ENCODE data around the gene C1orf115. TPM values are rescaled to one million over a fixed set of nuclear protein-coding genes. Genes with fewer than 3 reads are reported as not detected.
"Not testable (repeated sequence)": the region's sequence is repeated elsewhere in the genome, so short reads cannot be mapped to it uniquely, and the experiment has no call there.

The C1orf115 gene
- total RNA-seq, 4 donors from 2014 or later = 7.1 to 28.0 (median 12.9) TPM

DNA sequence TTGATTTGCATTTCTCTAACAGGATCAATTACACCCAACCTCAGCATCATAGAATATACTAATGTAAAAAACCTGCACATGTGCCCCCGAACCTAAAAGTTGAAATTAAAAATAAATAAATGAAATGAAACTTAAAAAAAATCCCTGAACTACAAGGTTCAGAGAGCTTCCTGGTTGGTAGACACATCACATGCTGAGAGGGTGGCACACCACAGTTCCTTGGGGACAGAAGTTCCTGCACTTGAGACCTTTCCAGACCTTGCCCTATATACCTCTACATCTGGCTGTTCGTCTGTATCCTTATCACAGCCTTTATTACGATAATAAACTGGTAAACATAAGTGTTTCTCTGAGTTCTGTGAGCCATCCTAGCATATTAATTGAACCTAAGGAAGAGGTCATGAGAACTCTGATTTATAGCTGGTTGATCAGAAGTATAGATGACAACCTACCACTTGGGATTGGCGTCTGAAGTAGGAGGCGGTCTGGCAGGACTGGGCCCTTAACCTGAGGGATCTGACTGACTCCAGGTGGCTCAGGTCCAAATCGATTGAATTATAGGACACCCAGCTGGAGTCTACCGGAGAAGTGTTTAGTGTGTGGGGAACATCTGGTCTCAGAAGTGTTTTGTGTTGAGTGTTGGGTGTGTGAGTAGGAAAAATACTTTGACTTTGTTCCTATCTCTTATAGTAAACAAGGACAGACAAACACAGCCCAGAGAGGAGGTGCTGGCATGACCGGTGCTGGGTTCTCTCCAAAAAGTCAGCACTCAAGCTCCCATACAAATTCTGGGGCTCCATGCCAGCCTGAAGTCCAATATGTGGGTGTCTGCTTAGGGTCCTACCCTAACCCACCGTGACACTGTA, 19.0 kb downstream of the C1orf115 start:
- DNase-seq = no peak
- no peak overlapping the region for H3K4me3 ChIP-seq
- H3K9me3 ChIP-seq = no peaks in the 10 kb centered on the region
- TF ChIP-seq POLR2A (IDR thresholded peaks at IDR 0.05) (no peak), CTCF (IDR thresholded peaks at IDR 0.05) (no peak)
- no peak overlapping the region for H3K27ac ChIP-seq
- intact Hi-C loops (cut with DNase I; ENCODE audit: low total_unique reads) = no loop called here
- no peaks in the 10 kb centered on the region for H3K4me1 ChIP-seq
- H3K27me3 ChIP-seq = no peaks in the 10 kb centered on the region
- no peaks in the 10 kb centered on the region for H3K36me3 ChIP-seq

GRCh38 chr1:220710333-220710732, 20.2 kb downstream of the C1orf115 start:
- DNase-seq = no peak
- no peaks in the 10 kb centered on the region for H3K4me1 ChIP-seq
- no peaks in the 10 kb centered on the region for H3K36me3 ChIP-seq
- intact Hi-C loops (cut with DNase I; ENCODE audit: low total_unique reads) = no loop called here
- TF ChIP-seq CTCF (IDR thresholded peaks at IDR 0.05) = no peak
- no peak for TF ChIP-seq POLR2A (IDR thresholded peaks at IDR 0.05)
- no peak overlapping the region for H3K27ac ChIP-seq
- H3K9me3 ChIP-seq = no peaks in the 10 kb centered on the region
- no peaks in the 10 kb centered on the region for H3K27me3 ChIP-seq
- H3K4me3 ChIP-seq = no peak overlapping the region

DNA sequence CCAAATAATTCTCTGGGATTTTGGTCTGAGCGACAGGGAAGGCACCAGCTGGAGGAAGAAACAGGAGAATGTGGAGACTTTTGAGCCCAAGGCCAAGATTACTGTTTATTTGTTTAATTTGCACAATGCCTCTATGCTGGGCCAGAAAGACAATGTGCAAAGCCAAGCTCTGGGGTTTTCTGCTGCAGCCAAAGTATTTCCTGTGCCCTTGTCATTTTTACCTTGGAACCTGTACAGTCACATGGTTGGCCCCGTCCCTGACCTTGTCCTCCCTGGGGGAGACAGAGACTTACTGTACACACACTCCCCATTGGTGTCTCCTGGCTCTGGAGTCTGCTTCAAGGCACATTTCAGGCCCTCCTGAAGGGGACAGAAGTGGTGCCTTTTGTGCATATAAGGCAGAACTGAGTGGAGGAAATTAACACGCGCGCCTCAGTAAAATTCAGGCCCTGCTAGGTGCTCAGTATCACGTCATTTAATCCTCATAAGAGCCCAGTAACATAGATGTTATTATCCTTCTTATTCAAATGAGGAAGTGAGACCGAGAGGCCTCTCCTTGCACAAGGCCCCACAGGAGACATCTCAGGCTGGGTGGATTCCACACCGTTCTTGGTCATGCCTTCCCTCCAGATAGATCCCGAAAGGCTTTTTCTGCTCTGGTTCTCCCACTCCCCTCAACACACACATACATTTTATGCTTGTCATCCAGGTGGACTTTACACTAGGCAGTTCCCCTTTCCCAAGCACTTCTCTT, 21.1 kb downstream of the C1orf115 start:
- no peak for DNase-seq
- Histone ChIP-seq H3K4me3 (no peak overlapping the region), H3K27ac (no peak overlapping the region), H3K36me3 (no peaks in the 10 kb centered on the region), H3K9me3 (no peaks in the 10 kb centered on the region), H3K4me1 (no peaks in the 10 kb centered on the region), H3K27me3 (no peaks in the 10 kb centered on the region)
- intact Hi-C loops (cut with DNase I; ENCODE audit: low total_unique reads) = no loop called here
- TF ChIP-seq CTCF (IDR thresholded peaks at IDR 0.05) (no peak), POLR2A (IDR thresholded peaks at IDR 0.05) (no peak)

DNA sequence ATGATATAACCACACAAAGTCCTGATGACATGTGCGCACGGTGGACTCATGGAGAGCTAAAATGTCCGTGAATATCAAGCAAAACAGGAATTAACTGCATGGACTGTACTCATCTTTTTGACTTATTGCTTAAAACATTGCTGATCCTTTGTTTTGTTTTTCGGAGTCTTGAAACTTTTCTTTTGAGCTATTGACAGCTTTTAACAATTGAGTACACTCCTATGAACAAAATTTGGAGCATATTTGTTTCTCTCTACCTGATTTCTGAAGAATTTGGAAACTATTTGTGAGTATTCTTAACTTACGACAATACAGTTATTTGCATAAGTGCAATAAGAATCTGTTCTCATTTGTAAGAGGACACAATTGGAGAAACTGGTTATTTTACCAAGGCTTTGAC, 25.8 kb downstream of the C1orf115 start:
- H3K36me3 ChIP-seq; DNase-seq; intact Hi-C loops (cut with DNase I; ENCODE audit: low total_unique reads); H3K9me3 ChIP-seq; H3K4me1 ChIP-seq; H3K27me3 ChIP-seq; H3K27ac ChIP-seq; H3K4me3 ChIP-seq: not testable (repeated sequence)

DNA sequence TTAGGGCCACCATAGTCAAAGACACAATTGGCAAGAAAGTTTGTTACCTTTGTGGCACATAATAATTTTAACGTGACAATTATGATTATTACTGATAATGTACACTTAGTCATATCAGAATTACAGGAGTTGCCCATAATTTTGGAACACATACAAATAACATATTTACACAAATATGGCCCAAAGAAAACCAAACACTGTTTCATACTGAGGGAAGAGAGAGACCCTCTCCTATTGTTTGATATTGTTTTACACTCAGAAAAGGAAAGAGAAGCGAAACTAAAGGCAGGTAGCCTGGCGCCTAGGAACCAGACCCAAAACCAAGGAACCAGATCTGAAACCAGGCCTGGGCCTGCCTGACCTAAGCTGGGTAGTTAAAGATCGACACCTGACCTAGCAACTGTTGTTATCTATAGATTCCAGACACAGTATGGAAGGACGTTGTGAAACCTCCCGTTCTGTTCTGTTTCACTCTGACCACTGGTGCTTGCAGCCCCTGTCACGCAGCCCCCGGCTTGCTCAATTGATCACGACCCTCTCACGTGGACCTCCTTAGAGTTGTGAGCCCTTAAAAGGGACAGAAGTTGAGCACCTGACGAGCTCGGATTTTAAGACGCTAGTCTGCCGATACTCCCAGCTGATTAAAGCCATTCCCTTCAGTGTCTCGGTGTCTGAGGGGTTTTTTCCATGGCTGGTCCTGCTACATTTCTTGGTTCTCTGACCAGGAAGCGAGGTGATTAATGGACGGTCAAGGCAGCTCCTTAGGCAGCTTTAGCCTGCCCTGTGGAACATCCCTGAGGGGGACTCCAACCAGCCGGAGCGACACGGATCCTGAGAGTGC, 27.9 kb downstream of the C1orf115 start:
- H3K36me3 ChIP-seq = no peaks in the 10 kb centered on the region
- H3K4me1 ChIP-seq = no peaks in the 10 kb centered on the region
- no peak overlapping the region for H3K4me3 ChIP-seq
- no peak for DNase-seq
- no peaks in the 10 kb centered on the region for H3K9me3 ChIP-seq
- no peak overlapping the region for H3K27ac ChIP-seq
- intact Hi-C loops (cut with DNase I; ENCODE audit: low total_unique reads) = no loop called here
- no peak for TF ChIP-seq POLR2A (IDR thresholded peaks at IDR 0.05)
- H3K27me3 ChIP-seq = no peaks in the 10 kb centered on the region

DNA sequence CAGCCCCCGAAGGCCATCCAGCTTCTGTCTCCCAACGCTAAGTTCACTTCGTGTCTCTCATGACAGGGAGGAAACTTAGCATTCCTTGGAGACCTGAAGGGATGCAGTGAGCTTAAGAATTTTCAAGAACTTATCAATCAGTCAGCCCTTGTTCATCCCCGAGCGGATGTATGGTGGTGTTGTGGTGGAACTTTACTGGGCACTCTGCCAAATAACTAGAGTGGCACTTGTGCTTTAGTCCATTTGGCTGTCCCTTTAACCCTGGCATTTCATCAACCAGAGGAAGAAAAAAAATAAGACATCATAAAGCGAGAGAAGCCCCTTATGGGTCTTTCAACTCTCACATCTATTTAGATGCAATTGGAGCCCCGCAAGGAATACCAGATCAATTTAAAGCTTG, 31.1 kb downstream of the C1orf115 start:
- H3K27me3 ChIP-seq; H3K27ac ChIP-seq; H3K36me3 ChIP-seq; H3K4me3 ChIP-seq; DNase-seq; H3K9me3 ChIP-seq; H3K4me1 ChIP-seq; intact Hi-C loops (cut with DNase I; ENCODE audit: low total_unique reads): not testable (repeated sequence)
